GM18867 (cell line): Measurements from ENCODE around the gene COL19A1.

ENCODE experiments used
- ATAC-seq: cut with Tn5 transposase; IDR thresholded peaks from one replicate; pipeline ENCODE4 v1.9.1; 2021; ENCODE audit warnings: mild to moderate bottlenecking, moderate library complexity; ENCODE audit not compliant: unreplicated experiment

The COL19A1 gene

GRCh38 chr6:70162972-70163371 is 296.6 kb downstream of the COL19A1 start:
- ATAC-seq: no peak

- no peak for ATAC-seq
Observed at GRCh38 chr6:70163795-70164194, 297.4 kb downstream of the COL19A1 start.

- no peak for ATAC-seq
Observed at GRCh38 chr6:70164556-70164955, 298.2 kb downstream of the COL19A1 start.

- no peak for ATAC-seq
Observed at GRCh38 chr6:70166088-70166958, 300.0 kb downstream of the COL19A1 start.

- ATAC-seq: no peak
Observed at GRCh38 chr6:70168681-70169377, 302.5 kb downstream of the COL19A1 start.

GRCh38 chr6:70171236-70171635 is 304.9 kb downstream of the COL19A1 start:
- no peak for ATAC-seq

GRCh38 chr6:70172252-70172651 is 305.9 kb downstream of the COL19A1 start:
- no peak for ATAC-seq

- ATAC-seq: no peak
Observed at GRCh38 chr6:70175770-70176169, 309.4 kb downstream of the COL19A1 start.

GRCh38 chr6:70176842-70177550 is 310.6 kb downstream of the COL19A1 start:
- no peak for ATAC-seq

- no peak for ATAC-seq
Observed at GRCh38 chr6:70180183-70180900, 314.0 kb downstream of the COL19A1 start.

- ATAC-seq: no peak
Observed at GRCh38 chr6:70180901-70181599, 314.7 kb downstream of the COL19A1 start.

GRCh38 chr6:70183538-70183937 is 317.2 kb downstream of the COL19A1 start:
- no peak for ATAC-seq

- ATAC-seq: no peak
Observed at GRCh38 chr6:70184723-70185122, 318.4 kb downstream of the COL19A1 start.

- no peak for ATAC-seq
Observed at GRCh38 chr6:70186461-70186860, 320.1 kb downstream of the COL19A1 start.

GRCh38 chr6:70188202-70188601 is 321.8 kb downstream of the COL19A1 start:
- ATAC-seq: no peak

GRCh38 chr6:70194421-70194820 is 328.1 kb downstream of the COL19A1 start:
- ATAC-seq: no peak

GRCh38 chr6:70196531-70196930 is 330.2 kb downstream of the COL19A1 start:
- no peak for ATAC-seq

GRCh38 chr6:70198785-70199184 is 332.4 kb downstream of the COL19A1 start:
- ATAC-seq: no peak

GRCh38 chr6:70208235-70208790 is 342.0 kb downstream of the COL19A1 start:
- ATAC-seq: no peak

- no peak for ATAC-seq
Observed at GRCh38 chr6:70210462-70210861, 344.1 kb downstream of the COL19A1 start.
